K562 (cell line): Measurements from ENCODE around the gene SPEG. TPM values are rescaled to one million over a fixed set of nuclear protein-coding genes. Genes with fewer than 3 reads are reported as not detected.
A peak's percentile ranks its signal among the peaks of the same experiment; 100 is the strongest.

Experiments
- ARID3A ChIP-seq: IDR thresholded peaks from 2 replicates; pipeline ENCODE4 v1.6.1; 2012; ENCODE audit warnings: low read depth, low read length, improper control_type of control experiment, borderline replicate concordance
- BCOR ChIP-seq: fragments of 450-650 bp; IDR thresholded peaks from 2 replicates; pipeline ENCODE4 v1.6.1; 2016
- BDP1 ChIP-seq: IDR thresholded peaks from 3 replicates; pipeline ENCODE4 v1.6.1; 2011; ENCODE audit not compliant: insufficient read length, insufficient read depth
- CEBPB ChIP-seq: fragments of 450-650 bp; IDR thresholded peaks from 2 replicates; pipeline ENCODE4 v1.6.1; 2016; ENCODE audit warnings: missing genetic modification characterization, missing compliant biosample characterization
- ELF4 ChIP-seq: fragments of 450-650 bp; formaldehyde crosslinking; IDR thresholded peaks from 2 replicates; pipeline ENCODE4 v1.4.0; 2022; ENCODE audit warnings: missing genetic modification characterization
- GATAD2A ChIP-seq: fragments of 450-650 bp; IDR thresholded peaks from 2 replicates; pipeline ENCODE4 v1.6.1; 2017
- HOXB6 ChIP-seq: fragments of 250-450 bp; sonication (Bioruptor Pico); IDR thresholded peaks from 2 replicates; pipeline ENCODE4 v1.5.1; 2022; ENCODE audit warnings: mild to moderate bottlenecking, borderline replicate concordance
- JUND ChIP-seq, 2 experiments: IDR thresholded peaks; 2 replicates in 1 of 2; 3 replicates in 1 of 2; pipeline ENCODE4 v1.6.1; 2011; ENCODE audit warnings: borderline replicate concordance in 2 of 2, low read depth in 2 of 2, low read length in 2 of 2, improper control_type of control experiment in 1 of 2, missing biosample characterization in 1 of 2, missing genetic modification characterization in 1 of 2, missing genetic modification reagents in 1 of 2
- MAFG ChIP-seq: fragments of 450-650 bp; conservative IDR thresholded peaks from 2 replicates; pipeline ENCODE4 v1.6.1; 2016; ENCODE audit warnings: missing genetic modification characterization, missing compliant biosample characterization
- NR2F6 ChIP-seq: fragments of 450-650 bp; formaldehyde crosslinking; IDR thresholded peaks from 2 replicates; pipeline ENCODE4 v1.4.0; 2020; ENCODE audit warnings: mild to moderate bottlenecking
- RBBP5 ChIP-seq: fragments of 200-600 bp; sonication (generic); IDR thresholded peaks from 2 replicates; pipeline ENCODE4 v1.6.1; 2012; ENCODE audit warnings: borderline replicate concordance, mild to moderate bottlenecking, low read length, control low read depth, inconsistent platforms; ENCODE audit not compliant: insufficient read depth, poor library complexity, severe bottlenecking
- SREBF1 ChIP-seq: fragments of 150-350 bp; IDR thresholded peaks from 2 replicates; pipeline ENCODE4 v1.6.1; 2014; ENCODE audit warnings: antibody characterized with exemption, low read depth, low read length, borderline replicate concordance
- TEAD1 ChIP-seq, 2 experiments: fragments of 450-650 bp in 1 of 2; sonication (generic) in 1 of 2; formaldehyde crosslinking; IDR thresholded peaks; 2 replicates each; pipeline versions ENCODE4 v1.4.0 to v1.8.0; 2020 to 2022; ENCODE audit warnings: mild to moderate bottlenecking in 2 of 2, missing genetic modification reagents in 1 of 2
- THAP12 ChIP-seq: fragments of 250-450 bp; sonication (Bioruptor Pico); IDR thresholded peaks from 2 replicates; pipeline ENCODE4 v1.9.0; 2021; ENCODE audit warnings: mild to moderate bottlenecking, inconsistent platforms
- ZBTB17 ChIP-seq: fragments of 450-650 bp; formaldehyde crosslinking; IDR thresholded peaks from 2 replicates; pipeline ENCODE4 v1.4.0; 2020; ENCODE audit warnings: mild to moderate bottlenecking
- ZMIZ1 ChIP-seq, 2 experiments: fragments of 150-350 bp in 1 of 2; IDR thresholded peaks; 2 replicates each; pipeline ENCODE4 v1.6.1; 2012 to 2016; ENCODE audit warnings: low read depth in 2 of 2, low read length in 2 of 2, mild to moderate bottlenecking in 1 of 2, moderate library complexity in 1 of 2
- ZNF124 ChIP-seq: sonication (generic); formaldehyde crosslinking; IDR thresholded peaks from 2 replicates; pipeline ENCODE4 v1.8.1; 2022; ENCODE audit warnings: missing genetic modification reagents
- ZNF133 ChIP-seq: fragments of 250-450 bp; sonication (Bioruptor Pico); IDR thresholded peaks from 2 replicates; pipeline ENCODE4 v1.4.0; 2020; ENCODE audit warnings: mild to moderate bottlenecking
- polyA plus RNA-seq, 8 experiments: library from polyadenylated mRNA; depleted of rRNA in 4 of 8; stranded (reverse) in 5 of 8; unstranded in 3 of 8; fragments of >200 nt; fragmentation: Nextera tagmentation in 2 of 8; fragmentation: Illumina TruSeq in 1 of 8; extraction: Ambion mirVana in 2 of 8; extraction: Trizol in 1 of 8; gene quantifications; 2 replicates each; pipeline versions ENCODE4 v1.2.1 to v1.2.3, GENCODE V29; 2011 to 2014; ENCODE audit warnings: inconsistent platforms in 1 of 8, missing spikeins in 1 of 8
- total RNA-seq, 7 experiments: library from RNA; depleted of rRNA in 6 of 7; stranded (reverse); fragments of >200 nt in 6 of 7; fragmentation: Illumina TruSeq in 2 of 7; extraction: Trizol in 2 of 7; gene quantifications; 2 replicates each; pipeline versions ENCODE4 v1.2.1 to v1.2.3, GENCODE V29; 2011 to 2021; ENCODE audit warnings: low replicate concordance in 1 of 7

Gene SPEG
- total and polyA plus RNA-seq, 9 of the 15 experiments (the other 6 are each of a cell fraction or from before 2014, with no cell fraction given) = 0.49 to 8.7 (median 3.0) TPM

GRCh38 chr2:219509780-219510511, 75.3 kb downstream of the SPEG start (continued):
- TF ChIP-seq ZMIZ1 (IDR thresholded peaks at IDR 0.05; ENCODE audit: low read depth in 2 of 2, low read length in 2 of 2) (peak in 1 of 2 experiments; percentile 94; a peak in 2 of 4 replicates), ZBTB17 (CRISPR knock-in tag) (no peak), BCOR (peak; percentile 96), THAP12 (CRISPR knock-in tag) (no peak), ELF4 (CRISPR knock-in tag) (peak; percentile 74; the same call in 1 of the 2 replicates), ZNF133 (no peak), HOXB6 (CRISPR knock-in tag) (no peak), NR2F6 (CRISPR knock-in tag) (no peak), MAFG (no peak), ARID3A (peak; percentile 50; the same call in 1 of the 2 replicates), JUND (IDR thresholded peaks at IDR 0.05; ENCODE audit: borderline replicate concordance, low read depth, low read length) (peak; percentile 73), JUND (tag; IDR thresholded peaks at IDR 0.05; ENCODE audit: borderline replicate concordance, low read depth, low read length) (peak; percentile 35; the same call in 1 of the 3 replicates), ZNF124 (CRISPR knock-in tag) (no peak), TEAD1 (CRISPR knock-in tag; IDR thresholded peaks at IDR 0.05) (0 out of 4 replicates have a peak, but pooled peaks of 1 of the 2 experiments have one; percentile 44), SREBF1 (no peak), GATAD2A (peak; percentile 77), BDP1 (no peak), RBBP5 (peak; percentile 54), CEBPB (tag) (no peak)
